ENCODE measurements around the gene SYNE1.
A peak's percentile ranks its signal among the peaks of the same experiment; 100 is the strongest.
"Not testable (repeated sequence)": the region's sequence is repeated elsewhere in the genome, so short reads cannot be mapped to it uniquely, and the experiment has no call there.

SYNE1 gene

GRCh38 chr6:152338335-152339125 lies 298.6 kb downstream of the SYNE1 start:
- H3K4me3 ChIP-seq (ENCODE audit: low read depth, low read length) = no peak overlapping the region
- peak; percentile 91 for TF ChIP-seq CTCF (IDR thresholded peaks at IDR 0.05; ENCODE audit: control insufficient read depth, extremely low read depth, insufficient read depth)
- no peak for DNase-seq (ENCODE audit: low read depth)

- H3K4me3 ChIP-seq (ENCODE audit: low read depth, low read length) = no peak overlapping the region
- no peak for DNase-seq (ENCODE audit: low read depth)
- TF ChIP-seq CTCF (IDR thresholded peaks at IDR 0.05; ENCODE audit: control insufficient read depth, extremely low read depth, insufficient read depth) = no peak
Observed at GRCh38 chr6:152334555-152334954, 302.6 kb downstream of the SYNE1 start.

GRCh38 chr6:152330961-152331360 lies 306.2 kb downstream of the SYNE1 start:
- TF ChIP-seq CTCF (IDR thresholded peaks at IDR 0.05; ENCODE audit: control insufficient read depth, extremely low read depth, insufficient read depth) = no peak
- H3K4me3 ChIP-seq (ENCODE audit: low read depth, low read length) = no peak overlapping the region
- DNase-seq (ENCODE audit: low read depth) = no peak

GRCh38 chr6:152329638-152330448 lies 307.3 kb downstream of the SYNE1 start:
- H3K4me3 ChIP-seq (ENCODE audit: low read depth, low read length) = no peak overlapping the region
- TF ChIP-seq CTCF (IDR thresholded peaks at IDR 0.05; ENCODE audit: control insufficient read depth, extremely low read depth, insufficient read depth) = no peak
- no peak for DNase-seq (ENCODE audit: low read depth)

GRCh38 chr6:152328200-152328599 lies 309.0 kb downstream of the SYNE1 start:
- H3K4me3 ChIP-seq (ENCODE audit: low read depth, low read length); DNase-seq (ENCODE audit: low read depth): not testable (repeated sequence)

GRCh38 chr6:152323376-152323775 lies 313.8 kb downstream of the SYNE1 start:
- no peak for DNase-seq (ENCODE audit: low read depth)
- H3K4me3 ChIP-seq (ENCODE audit: low read depth, low read length) = no peak overlapping the region
- no peak for TF ChIP-seq CTCF (IDR thresholded peaks at IDR 0.05; ENCODE audit: control insufficient read depth, extremely low read depth, insufficient read depth)

GRCh38 chr6:152318278-152318677 lies 318.9 kb downstream of the SYNE1 start:
- H3K4me3 ChIP-seq (ENCODE audit: low read depth, low read length) = no peak overlapping the region
- DNase-seq (ENCODE audit: low read depth) = no peak
- TF ChIP-seq CTCF (IDR thresholded peaks at IDR 0.05; ENCODE audit: control insufficient read depth, extremely low read depth, insufficient read depth) = no peak
